Activated CD4-positive, CD25-positive, alpha-beta regulatory T cell (primary cell): Measurements from ENCODE around the gene TJP1.
"Not testable (repeated sequence)": the region's sequence is repeated elsewhere in the genome, so short reads cannot be mapped to it uniquely, and the experiment has no call there.

Experiments used
- DNase-seq, 4 experiments: peaks; one replicate each; lab custom pipeline; 2025; lab: John Stamatoyannopoulos, UW

The TJP1 gene

DNA sequence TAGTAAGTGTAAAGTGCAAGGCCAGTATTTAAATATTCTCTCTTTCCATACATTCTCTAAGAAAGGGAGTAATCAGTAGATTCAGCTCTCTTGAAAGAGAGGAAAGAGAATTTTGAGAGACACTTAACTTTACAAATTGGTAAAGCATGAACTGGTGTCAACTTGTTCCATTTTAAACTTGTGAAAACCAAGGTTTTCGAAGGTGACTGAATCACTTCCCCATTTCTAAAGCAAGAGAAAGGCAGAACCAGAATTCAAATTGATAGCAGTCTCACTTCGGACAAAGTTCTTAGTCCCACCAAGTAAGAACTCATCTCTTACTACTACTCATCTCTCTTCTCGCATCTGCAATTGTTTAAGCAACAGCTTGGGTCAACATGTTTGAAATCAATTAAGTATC lies 22.4 kb downstream of the TJP1 start:
- DNase-seq = no peak

DNA sequence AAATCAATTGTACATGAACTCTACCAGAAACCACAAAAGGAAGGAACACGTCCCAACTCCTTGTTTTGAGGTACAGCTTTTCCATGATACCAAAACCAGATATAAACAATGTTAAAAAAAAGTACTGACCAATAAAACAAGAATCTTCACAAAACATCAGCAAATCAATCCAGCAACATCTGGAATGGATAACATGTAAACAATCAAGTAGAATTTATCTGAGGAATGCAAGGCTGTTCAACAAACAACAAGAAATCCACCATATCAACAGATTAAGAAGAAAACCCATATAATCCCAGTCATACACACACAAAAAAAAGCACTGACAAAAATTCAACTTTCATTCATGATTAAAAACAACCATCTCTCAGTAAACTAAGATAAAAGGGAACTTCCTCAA lies 26.7 kb downstream of the TJP1 start:
- no peak for DNase-seq

- no peak for DNase-seq
These were observed 29.7 kb downstream of the TJP1 start for GRCh38 chr15:29792426-29793159.

DNA sequence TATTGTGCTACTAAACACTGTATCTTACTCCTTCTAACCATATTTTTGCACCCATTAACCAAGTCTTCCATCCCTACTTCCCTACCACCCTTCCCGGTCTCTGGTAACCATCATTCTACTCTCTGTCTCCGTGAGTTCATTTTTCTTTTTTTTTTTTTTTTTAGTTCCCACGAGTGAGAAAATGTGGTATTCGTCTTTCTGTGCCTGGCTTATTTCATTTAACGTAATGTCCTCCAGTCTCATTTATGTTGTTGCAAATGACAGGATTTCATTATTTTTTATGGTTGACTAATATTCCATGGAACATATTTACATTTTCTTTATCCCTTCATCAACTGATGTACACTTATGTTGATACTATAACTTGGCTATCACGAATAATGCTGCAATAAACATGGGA lies 31.7 kb downstream of the TJP1 start:
- no peak for DNase-seq

DNA sequence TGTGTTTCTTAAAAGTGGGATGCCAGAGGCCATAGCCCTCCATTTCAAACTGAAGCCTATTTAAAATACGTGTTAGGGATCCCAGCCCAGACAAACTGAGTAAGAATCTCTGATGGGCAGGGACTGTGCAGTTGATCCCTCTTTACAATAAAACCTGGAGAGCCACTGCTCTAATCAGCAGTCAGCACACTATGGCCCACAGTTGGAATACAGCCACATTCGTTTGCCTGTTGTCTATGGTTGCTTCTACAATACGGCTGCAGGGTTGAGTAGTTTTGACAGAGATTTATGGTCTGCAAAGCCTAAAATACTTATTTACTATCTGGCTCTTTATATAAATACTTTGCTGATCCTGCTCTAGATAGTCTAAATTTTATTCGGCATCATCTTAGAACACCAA lies 32.4 kb downstream of the TJP1 start:
- no peak for DNase-seq

- no peak for DNase-seq
These were observed 33.7 kb downstream of the TJP1 start for GRCh38 chr15:29788433-29789034.

DNA sequence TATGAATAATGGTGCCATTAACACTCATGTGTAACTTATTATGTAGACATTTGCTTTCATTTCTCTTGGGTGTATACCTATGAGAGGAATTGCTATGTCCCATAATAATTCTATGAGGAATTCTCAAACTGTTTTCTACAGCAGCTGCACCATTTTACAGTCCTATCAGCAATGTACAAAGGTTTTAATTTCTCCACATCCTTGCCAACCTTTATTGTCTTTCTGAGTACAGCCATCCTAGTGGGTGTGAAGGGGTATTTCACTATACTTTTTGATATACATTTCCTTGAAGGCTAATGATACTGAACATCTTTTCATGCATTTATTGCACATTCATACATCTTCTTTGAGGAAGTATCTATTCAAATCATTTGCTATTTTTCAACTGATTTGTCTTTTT lies 34.5 kb downstream of the TJP1 start:
- no peak for DNase-seq

DNA sequence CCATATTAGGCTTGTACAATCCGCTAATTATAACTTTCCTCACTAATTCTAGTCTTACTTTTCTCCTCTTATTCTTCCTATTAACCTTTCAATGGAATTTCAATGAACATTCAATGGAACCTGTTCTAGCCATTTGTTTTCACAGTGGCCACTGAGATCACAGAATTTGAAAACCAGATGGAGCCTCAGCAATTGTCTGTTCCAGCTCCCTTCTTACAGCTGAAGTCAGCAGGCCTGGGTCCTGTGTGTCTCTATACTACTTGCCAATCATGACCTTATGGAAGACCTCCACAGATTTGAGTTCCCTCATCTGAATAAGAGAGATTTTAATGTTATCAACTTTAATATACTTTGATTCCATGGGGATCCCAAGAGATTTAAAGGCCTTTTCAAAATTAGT lies 36.6 kb downstream of the TJP1 start:
- DNase-seq = no peak

DNA sequence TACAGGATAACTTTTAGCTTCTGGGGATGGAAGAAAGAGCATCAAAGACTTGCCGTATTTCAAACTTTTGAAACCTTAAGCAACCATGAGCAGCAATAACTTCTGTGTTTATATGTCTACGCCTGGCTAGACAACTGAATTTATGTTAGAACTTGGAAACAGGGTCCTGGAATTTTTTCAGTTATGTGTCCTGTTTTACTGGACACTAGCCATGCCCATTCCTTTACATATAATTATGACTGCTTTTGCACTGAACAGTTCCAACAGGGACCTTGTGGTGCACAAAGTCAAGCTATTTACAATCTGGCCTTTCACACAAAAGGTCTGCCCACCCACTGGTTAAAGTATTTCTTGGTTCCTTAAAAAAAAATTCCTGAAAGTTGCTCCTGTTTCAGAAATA lies 37.1 kb downstream of the TJP1 start:
- DNase-seq = no peak

GRCh38 chr15:29784413-29784812 lies 37.9 kb downstream of the TJP1 start:
- no peak for DNase-seq

- DNase-seq = not testable (repeated sequence)
These were observed 39.5 kb downstream of the TJP1 start for GRCh38 chr15:29782816-29783215.

DNA sequence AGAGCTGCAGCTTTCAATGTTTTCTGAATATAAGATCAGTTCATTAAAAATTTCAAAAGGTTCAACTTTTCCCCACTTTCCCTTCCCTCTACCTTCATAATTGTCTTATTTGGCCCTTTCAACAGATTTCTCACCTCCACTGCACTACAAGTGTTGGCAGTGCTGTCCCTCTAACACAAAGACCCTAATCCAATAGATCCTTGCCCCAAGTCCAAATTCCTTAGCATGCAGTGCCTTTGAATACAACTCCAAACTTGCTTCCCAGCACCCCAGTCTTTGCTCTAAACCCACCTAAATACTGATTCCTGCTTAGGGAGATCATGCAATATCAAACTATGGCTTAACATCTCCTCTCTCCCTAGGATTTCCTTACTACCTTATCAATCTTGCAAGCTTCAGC lies 43.9 kb downstream of the TJP1 start:
- DNase-seq = no peak

DNA sequence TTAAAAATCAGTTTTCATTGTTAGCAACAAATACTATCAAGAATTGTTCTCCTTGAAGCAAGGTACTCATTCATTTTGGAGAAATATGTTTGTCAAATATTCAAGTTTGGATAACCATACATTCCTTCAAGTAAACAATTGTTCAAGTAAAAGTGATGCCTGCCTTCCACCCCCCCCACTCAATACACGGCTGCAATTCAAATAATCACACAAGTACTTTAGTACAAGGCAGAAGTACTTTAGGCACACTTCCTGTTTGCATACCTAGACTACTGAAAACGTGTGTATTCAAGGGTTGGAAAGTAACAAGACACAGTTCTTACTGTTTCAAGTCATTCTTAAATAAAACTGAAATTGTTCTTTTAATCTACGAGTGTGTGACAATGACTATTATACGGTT lies 45.4 kb downstream of the TJP1 start:
- DNase-seq = no peak

GRCh38 chr15:29774900-29775299 lies 47.4 kb downstream of the TJP1 start:
- no peak for DNase-seq

- no peak for DNase-seq
These were observed 48.5 kb downstream of the TJP1 start for GRCh38 chr15:29773816-29774215.

DNA sequence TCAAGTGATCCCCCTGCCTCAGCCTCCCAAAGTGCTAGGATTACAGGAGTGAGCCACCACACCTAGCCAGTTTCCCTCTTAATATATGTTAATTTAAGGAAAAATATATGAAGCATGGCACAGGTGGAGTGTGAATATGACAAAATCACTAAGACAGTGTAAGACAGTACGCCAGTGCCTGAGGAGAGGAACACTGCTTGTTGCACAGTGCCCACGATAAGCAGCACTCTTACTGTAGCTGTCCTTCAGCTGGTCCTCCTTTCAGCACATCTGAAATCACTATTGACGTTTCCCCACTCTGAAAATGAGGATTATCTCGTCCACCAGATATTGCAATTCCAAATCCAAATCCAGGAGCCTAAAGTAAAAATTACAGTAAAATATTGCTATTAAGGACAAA lies 49.3 kb downstream of the TJP1 start:
- DNase-seq = no peak

DNA sequence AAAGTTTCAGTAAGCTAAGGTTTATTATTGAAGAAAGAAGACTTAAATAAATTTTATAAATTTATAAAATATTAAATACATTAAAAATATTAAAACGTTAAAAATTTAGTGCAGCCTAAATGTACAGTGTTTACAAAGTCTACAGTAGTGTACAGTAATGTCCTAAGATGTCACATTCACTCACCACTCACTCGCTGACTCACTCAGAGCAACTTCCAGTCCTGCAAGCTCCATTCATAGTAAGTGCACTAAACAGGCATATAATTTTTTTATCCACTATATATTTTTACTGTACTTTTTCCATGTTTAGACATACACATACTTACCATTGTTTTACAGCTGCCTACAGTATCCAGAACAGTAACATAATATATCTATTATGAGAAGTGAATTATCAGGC lies 51.5 kb downstream of the TJP1 start:
- no peak for DNase-seq

DNA sequence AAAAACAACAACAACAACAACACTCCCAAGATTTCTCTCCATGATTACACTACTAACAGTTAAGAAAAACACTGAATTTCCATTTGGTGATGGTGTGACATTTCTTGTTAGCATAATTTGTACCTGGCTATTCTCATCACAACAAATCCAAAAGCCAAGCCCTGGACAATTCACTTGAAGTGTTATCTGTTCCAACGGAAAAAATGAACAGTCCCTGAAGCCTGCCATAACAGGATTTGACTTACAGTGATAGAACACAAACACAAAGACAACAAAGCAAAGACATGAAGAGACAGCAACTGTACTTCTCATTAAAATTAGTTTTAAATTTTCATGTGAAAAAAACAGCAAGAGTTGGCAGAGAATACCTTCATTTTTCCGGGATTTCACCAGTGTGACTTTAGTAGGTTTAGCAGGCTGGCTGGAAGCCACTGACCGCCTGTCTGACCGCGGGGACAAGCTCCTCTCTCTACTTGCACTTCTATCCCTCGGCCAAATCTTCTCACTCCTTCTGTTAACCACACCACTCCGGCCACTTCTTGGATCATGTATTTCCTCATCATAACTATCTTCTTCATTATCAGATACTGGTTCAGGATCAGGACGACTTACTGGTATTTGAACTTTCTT lies 56.3 kb downstream of the TJP1 start:
- DNase-seq = no peak

DNA sequence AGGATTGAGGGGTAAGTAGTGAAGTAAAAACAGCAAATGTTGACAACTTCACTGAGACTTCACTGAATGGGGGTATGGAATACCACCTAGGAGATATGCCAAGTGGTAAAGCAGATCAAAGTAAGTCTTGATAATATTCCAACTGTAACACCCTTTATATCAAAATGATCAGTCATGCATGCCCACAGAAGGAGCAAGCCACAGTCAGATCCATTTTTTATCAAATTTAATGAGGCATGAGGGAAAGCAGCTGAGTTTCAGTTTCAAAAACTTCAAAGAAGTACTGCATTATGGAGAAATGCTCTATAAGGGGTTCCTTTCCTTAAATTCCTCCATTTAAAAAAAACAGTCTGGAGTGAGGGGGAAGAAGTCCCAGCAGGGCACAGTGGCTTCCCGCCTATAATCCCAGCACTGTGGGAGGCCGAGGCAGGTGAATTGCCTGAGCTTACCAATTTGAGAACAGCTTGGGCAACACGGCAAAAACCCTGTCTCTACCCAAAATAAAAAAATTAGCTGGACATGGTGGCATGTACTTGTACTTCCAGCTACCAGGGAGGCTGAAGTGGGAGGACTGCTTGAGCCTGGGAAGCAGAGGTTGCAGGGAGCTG lies 56.9 kb downstream of the TJP1 start:
- no peak for DNase-seq

DNA sequence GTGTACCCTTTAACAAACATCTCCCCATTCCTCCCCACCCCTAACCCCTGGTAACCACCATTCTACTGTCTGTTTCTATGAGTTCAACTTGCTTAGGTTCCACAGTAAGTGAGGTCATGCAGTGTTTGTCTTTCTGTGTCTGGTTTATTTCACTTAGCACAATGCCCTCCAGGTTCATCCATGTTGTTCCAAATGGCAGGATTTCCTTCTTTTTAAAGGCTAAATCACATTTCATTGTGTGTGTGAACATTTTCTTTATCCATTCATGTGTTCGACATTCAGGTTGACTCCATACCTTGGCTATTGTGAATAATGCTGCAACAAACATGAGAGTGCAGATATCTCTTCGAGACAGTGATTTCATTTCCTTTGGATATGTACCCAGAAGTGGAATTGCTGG lies 62.7 kb downstream of the TJP1 start:
- no peak for DNase-seq

GRCh38 chr15:29756358-29757267 lies 65.7 kb downstream of the TJP1 start:
- no peak for DNase-seq

DNA sequence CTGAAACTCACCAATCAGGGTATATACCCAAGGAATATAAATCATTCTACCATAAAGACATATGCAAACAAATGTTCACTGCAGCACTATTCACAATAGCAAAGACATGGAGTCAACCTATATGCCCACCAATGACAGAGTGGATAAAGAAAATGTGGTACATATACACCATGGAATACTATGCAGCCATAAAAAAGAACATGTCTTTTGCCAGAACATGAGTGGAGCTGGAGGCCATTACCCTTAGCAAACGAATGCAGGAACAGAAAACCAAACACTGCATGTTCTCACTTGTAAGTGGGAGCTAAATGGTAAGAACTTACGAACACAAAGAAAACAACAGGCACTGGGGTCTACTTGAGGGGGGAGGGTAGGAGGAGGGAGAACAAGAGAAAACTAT lies 68.3 kb downstream of the TJP1 start:
- not testable (repeated sequence) for DNase-seq
